Adrenal gland (tissue), 5 donors: ENCODE data around the gene FAM241A.

Experiments used
- CTCF ChIP-seq, 6 experiments: fragments of 450-650 bp in 4 of 6; fragments of 200-600 bp in 2 of 6; sonication (generic) in 1 of 6; IDR thresholded peaks; 1 replicate in 5 of 6; 2 replicates in 1 of 6; pipeline versions ENCODE4 v1.5.1 to v1.8.0; 2016 to 2021; ENCODE audit warnings: antibody characterized with exemption in 6 of 6, mild to moderate bottlenecking in 2 of 6, moderate library complexity in 1 of 6
- POLR2A ChIP-seq, 2 donors: fragments of 450-650 bp; IDR thresholded peaks; one replicate each; pipeline ENCODE4 v1.6.1; 2017; ENCODE audit warnings: antibody characterized with exemption in 2 of 2, mild to moderate bottlenecking in 2 of 2, moderate library complexity in 1 of 2
- donor health status: DM: no; HTN: no; CAD: no.

GRCh38 chr4:112127048-112127637, 18.1 kb upstream of the FAM241A start:
- TF ChIP-seq CTCF (IDR thresholded peaks at IDR 0.05) (no peak), POLR2A (IDR thresholded peaks at IDR 0.05) (no peak)
